PFSK-1 (cell line): ENCODE data around the gene PTPRN2.

Experiments
- POLR2AphosphoS5 ChIP-seq: IDR thresholded peaks from 2 replicates; pipeline ENCODE4 v1.6.1; 2012; ENCODE audit warnings: low read depth, mild to moderate bottlenecking, control low read depth, low read length, moderate library complexity
- REST ChIP-seq, 2 experiments: IDR thresholded peaks; 2 replicates each; pipeline versions ENCODE4 v1.6.1 to v1.8.0; 2011 to 2012; ENCODE audit warnings: low read depth in 2 of 2, low read length in 2 of 2, control low read depth in 1 of 2, inconsistent platforms in 1 of 2, mild to moderate bottlenecking in 1 of 2, moderate library complexity in 1 of 2; ENCODE audit not compliant: insufficient read depth in 1 of 2

- no peak for TF ChIP-seq REST (IDR thresholded peaks at IDR 0.05; ENCODE audit: insufficient read depth in 1 of 2, low read depth in 2 of 2, low read length in 2 of 2)
- TF ChIP-seq POLR2AphosphoS5: no peak
Observed at GRCh38 chr7:157780721-157781120, 806.9 kb downstream of the PTPRN2 start.
